Measurements from ENCODE around the gene C6orf58.
"Not testable (repeated sequence)": the region's sequence is repeated elsewhere in the genome, so short reads cannot be mapped to it uniquely, and the experiment has no call there.

The C6orf58 gene

GRCh38 chr6:127593456-127593855 is 16.5 kb downstream of the C6orf58 start:
- not testable (repeated sequence) for DNase-seq

GRCh38 chr6:127606131-127606562 is 29.2 kb downstream of the C6orf58 start:
- DNase-seq: no peak

- no peak for DNase-seq
Measured at GRCh38 chr6:127608554-127609270, 31.7 kb downstream of the C6orf58 start.

- DNase-seq: no peak
Measured at GRCh38 chr6:127618729-127619128, 41.8 kb downstream of the C6orf58 start.

- no peak for DNase-seq
Measured at GRCh38 chr6:127630800-127631199, 53.8 kb downstream of the C6orf58 start.

GRCh38 chr6:127634178-127634577 is 57.2 kb downstream of the C6orf58 start:
- DNase-seq: no peak

- no peak for DNase-seq
Measured at GRCh38 chr6:127635091-127635490, 58.1 kb downstream of the C6orf58 start.

- DNase-seq: no peak
Measured at GRCh38 chr6:127637830-127638409, 60.9 kb downstream of the C6orf58 start.

Measured in activated naive CD4-positive, alpha-beta T cell treated with anti-CD3 and anti-CD28 coated beads, Interleukin-2, amount 50 U/mL, for 16 hours (primary cell).